Stomach (tissue), 4 donors: ENCODE data around the gene CES3.

Experiments
- CTCF ChIP-seq, 7 experiments: fragments of 450-650 bp in 4 of 7; fragments of 200-600 bp in 3 of 7; sonication (generic) in 3 of 7; IDR thresholded peaks; one replicate each; pipeline ENCODE4 v1.5.1; 2016 to 2019; ENCODE audit warnings: antibody characterized with exemption in 7 of 7, control low read depth in 2 of 7, mild to moderate bottlenecking in 1 of 7
- POLR2A ChIP-seq, 4 donors: fragments of 450-650 bp; IDR thresholded peaks; one replicate each; pipeline ENCODE4 v1.6.1; 2016; ENCODE audit warnings: antibody characterized with exemption in 4 of 4, control low read depth in 2 of 4, mild to moderate bottlenecking in 1 of 4, moderate library complexity in 1 of 4
- POLR2AphosphoS5 ChIP-seq, 3 donors: sonication (generic); formaldehyde crosslinking; IDR thresholded peaks; one replicate each; pipeline ENCODE4 v1.6.1; 2016; ENCODE audit warnings: antibody characterized with exemption in 3 of 3

GRCh38 chr16:66996983-66997358 lies 35.9 kb downstream of the CES3 start:
- no peak for TF ChIP-seq POLR2A (IDR thresholded peaks at IDR 0.05)
- no peak for TF ChIP-seq CTCF (IDR thresholded peaks at IDR 0.05)
- TF ChIP-seq POLR2AphosphoS5 (IDR thresholded peaks at IDR 0.05), result no peak
